Transverse colon (tissue), 4 donors: ENCODE results near the gene TMEM273. TPM values are rescaled to one million over a fixed set of nuclear protein-coding genes. Genes with fewer than 3 reads are reported as not detected.

ENCODE experiments used
- DNase-seq: peaks from one replicate; pipeline ENCODE4 v3.0.0-alpha.2; 2019
- H3K27ac ChIP-seq, 4 donors: fragments of 200-600 bp; sonication (generic); 2 replicates each; pipeline ENCODE4 v1.5.1; 2016 to 2018; ENCODE audit warnings: inconsistent platforms in 4 of 4
- H3K27me3 ChIP-seq: fragments of 200-600 bp; sonication (generic); 2 replicates; pipeline ENCODE4 v1.5.1; 2017; ENCODE audit warnings: inconsistent platforms
- H3K36me3 ChIP-seq, 4 donors: fragments of 200-600 bp; sonication (generic); 2 replicates each; pipeline ENCODE4 v1.5.1; 2017 to 2019; ENCODE audit warnings: inconsistent platforms in 4 of 4
- H3K4me1 ChIP-seq, 4 donors: fragments of 200-600 bp; sonication (generic); 2 replicates each; pipeline ENCODE4 v1.5.1; 2017 to 2020; ENCODE audit warnings: inconsistent platforms in 4 of 4
- H3K4me3 ChIP-seq, 4 donors: fragments of 200-600 bp; sonication (generic); 1 replicate in 1 of 4; 2 replicates in 3 of 4; pipeline versions ENCODE4 v1.5.1 to v1.6.1; 2017 to 2019; ENCODE audit warnings: inconsistent platforms in 4 of 4
- H3K9me3 ChIP-seq, 2 donors: fragments of 200-600 bp; sonication (generic); 2 replicates each; pipeline ENCODE4 v1.5.1; 2017 to 2019; ENCODE audit warnings: inconsistent platforms in 2 of 2
- EP300 ChIP-seq: sonication (generic); formaldehyde crosslinking; IDR thresholded peaks from one replicate; pipeline ENCODE4 v1.6.1; 2017; ENCODE audit warnings: antibody characterized with exemption, low read depth
- POLR2A ChIP-seq: fragments of 450-650 bp; IDR thresholded peaks from one replicate; pipeline ENCODE4 v1.6.1; 2016; ENCODE audit warnings: antibody characterized with exemption, mild to moderate bottlenecking, moderate library complexity
- POLR2AphosphoS5 ChIP-seq, 3 donors: sonication (generic); formaldehyde crosslinking; IDR thresholded peaks; one replicate each; pipeline ENCODE4 v1.6.1; 2016; ENCODE audit warnings: antibody characterized with exemption in 3 of 3
- WGBS, 2 donors: methylation state at CpG; one replicate each; pipeline ENCODE4 v1.1.5; 2018; ENCODE audit warnings: low coverage in 1 of 2; 5-methylcytosine and 5-hydroxymethylcytosine counted together
- in situ Hi-C, 4 donors: fragments of 200-750 bp; cut with MboI; loops; one replicate each; pipeline versions ENCODE4 v1.15.0 to v1.15.1; 2017; ENCODE audit warnings: low sequenced_read_pairs in 3 of 4, low pct_ligation_motif_present in 1 of 4, low pct_unique_long_range_greater_than_20kb in 1 of 4
- intact Hi-C: fragments of 100-400 bp; cut with DNase I; formaldehyde crosslinking; loops from one replicate; pipeline ENCODE4 v1.15.1; 2023; ENCODE audit warnings: low total_unique reads
- total RNA-seq, 4 donors: library from RNA; depleted of rRNA; stranded (reverse); fragments of >200 nt; gene quantifications; one replicate each; pipeline ENCODE4 v1.1.0, GENCODE V29; 2016
- TF ChIP-seq, protein P1 (sequence below), 5 experiments: fragments of 200-600 bp in 3 of 5; fragments of 450-650 bp in 2 of 5; sonication (generic) in 3 of 5; IDR thresholded peaks; 1 replicate in 2 of 5; 2 replicates in 3 of 5; pipeline ENCODE4 v1.5.1; 2016 to 2017; ENCODE audit warnings: antibody characterized with exemption in 5 of 5, inconsistent platforms in 3 of 5, mild to moderate bottlenecking in 2 of 5, moderate library complexity in 1 of 5

TMEM273 gene
- total RNA-seq, 4 donors from 2014 or later, result 0.80 to 18.4 (median 7.4) TPM

DNA sequence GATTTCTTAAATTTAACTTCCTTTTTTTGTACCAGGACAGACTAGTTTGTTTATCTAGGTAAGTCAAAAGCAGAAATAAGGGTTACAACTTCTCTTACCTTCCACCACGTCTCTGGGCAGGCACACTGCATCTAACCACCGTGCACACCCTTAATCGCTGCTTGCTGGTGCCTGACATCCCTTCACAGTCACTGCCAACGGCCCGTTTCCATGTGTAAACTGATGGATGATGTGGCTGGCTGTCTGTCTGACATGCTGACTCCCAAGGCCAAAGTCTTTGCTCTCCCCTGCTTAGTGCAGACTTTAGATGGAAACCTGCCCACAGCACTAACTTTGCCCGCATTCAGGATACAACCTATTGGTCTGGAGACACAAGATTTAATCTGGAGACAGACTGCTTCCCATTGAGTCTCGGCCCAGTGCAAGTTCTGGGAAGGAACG is 1.1 kb downstream of the TMEM273 start:
- in situ Hi-C loops, result no loop called here
- peak overlapping the region in 1 of 4 donors; percentile 39 for H3K4me3 ChIP-seq
- no peak for DNase-seq
- H3K27me3 ChIP-seq, result no peaks in the 10 kb centered on the region
- no peaks in the 10 kb centered on the region for H3K36me3 ChIP-seq
- 38 to 54% methylated on average over 1 to 8 of the region's 8 CpGs for WGBS, 2 donors
- H3K4me1 ChIP-seq, result peaks cover 0 to 35% (median 1%) of the 10 kb centered on the region in 4 donors
- H3K9me3 ChIP-seq, result no peaks in the 10 kb centered on the region
- peak overlapping the region in 3 of 4 donors; percentile 61 to 78 (median 69) for H3K27ac ChIP-seq
- TF ChIP-seq EP300, result no peak
- intact Hi-C loops, result no loop called here

DNA sequence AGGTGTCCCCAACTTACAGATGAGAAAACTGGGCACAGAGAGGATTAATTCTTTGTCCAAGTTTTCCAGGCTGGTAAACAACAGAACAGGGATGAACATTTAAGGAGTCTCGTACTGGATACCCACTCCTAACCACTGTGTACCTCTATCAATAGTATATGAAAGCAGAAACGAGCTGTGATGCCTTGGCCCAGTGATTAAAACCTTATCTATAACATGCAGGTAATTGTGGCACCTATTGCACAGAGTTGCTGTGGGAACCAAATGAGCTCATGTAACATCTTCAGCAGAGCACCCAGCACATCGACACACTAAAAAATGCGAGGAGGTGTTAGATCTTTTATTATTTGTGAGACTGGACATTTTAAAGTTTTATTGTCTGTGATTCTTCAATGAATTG is 1.6 kb downstream of the TMEM273 start:
- TF ChIP-seq, protein P1, sequence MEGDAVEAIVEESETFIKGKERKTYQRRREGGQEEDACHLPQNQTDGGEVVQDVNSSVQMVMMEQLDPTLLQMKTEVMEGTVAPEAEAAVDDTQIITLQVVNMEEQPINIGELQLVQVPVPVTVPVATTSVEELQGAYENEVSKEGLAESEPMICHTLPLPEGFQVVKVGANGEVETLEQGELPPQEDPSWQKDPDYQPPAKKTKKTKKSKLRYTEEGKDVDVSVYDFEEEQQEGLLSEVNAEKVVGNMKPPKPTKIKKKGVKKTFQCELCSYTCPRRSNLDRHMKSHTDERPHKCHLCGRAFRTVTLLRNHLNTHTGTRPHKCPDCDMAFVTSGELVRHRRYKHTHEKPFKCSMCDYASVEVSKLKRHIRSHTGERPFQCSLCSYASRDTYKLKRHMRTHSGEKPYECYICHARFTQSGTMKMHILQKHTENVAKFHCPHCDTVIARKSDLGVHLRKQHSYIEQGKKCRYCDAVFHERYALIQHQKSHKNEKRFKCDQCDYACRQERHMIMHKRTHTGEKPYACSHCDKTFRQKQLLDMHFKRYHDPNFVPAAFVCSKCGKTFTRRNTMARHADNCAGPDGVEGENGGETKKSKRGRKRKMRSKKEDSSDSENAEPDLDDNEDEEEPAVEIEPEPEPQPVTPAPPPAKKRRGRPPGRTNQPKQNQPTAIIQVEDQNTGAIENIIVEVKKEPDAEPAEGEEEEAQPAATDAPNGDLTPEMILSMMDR (IDR thresholded peaks at IDR 0.05), result no peak
- TF ChIP-seq POLR2A (no peak), POLR2AphosphoS5 (IDR thresholded peaks at IDR 0.05) (no peak), EP300 (no peak)
- no peaks in the 10 kb centered on the region for H3K27me3 ChIP-seq
- peak overlapping the region in 2 of 4 donors; percentile 69 to 78 for H3K27ac ChIP-seq
- WGBS, 2 donors, result 40 to 55% methylated on average over 1 to 4 of the region's 4 CpGs
- DNase-seq, result no peak
- in situ Hi-C loops, result no loop called here
- intact Hi-C loops, result no loop called here
- H3K4me3 ChIP-seq, result no peak overlapping the region
- H3K36me3 ChIP-seq, result no peaks in the 10 kb centered on the region
- H3K4me1 ChIP-seq, result peaks cover 0 to 35% (median 1%) of the 10 kb centered on the region in 4 donors
- no peaks in the 10 kb centered on the region for H3K9me3 ChIP-seq

DNA sequence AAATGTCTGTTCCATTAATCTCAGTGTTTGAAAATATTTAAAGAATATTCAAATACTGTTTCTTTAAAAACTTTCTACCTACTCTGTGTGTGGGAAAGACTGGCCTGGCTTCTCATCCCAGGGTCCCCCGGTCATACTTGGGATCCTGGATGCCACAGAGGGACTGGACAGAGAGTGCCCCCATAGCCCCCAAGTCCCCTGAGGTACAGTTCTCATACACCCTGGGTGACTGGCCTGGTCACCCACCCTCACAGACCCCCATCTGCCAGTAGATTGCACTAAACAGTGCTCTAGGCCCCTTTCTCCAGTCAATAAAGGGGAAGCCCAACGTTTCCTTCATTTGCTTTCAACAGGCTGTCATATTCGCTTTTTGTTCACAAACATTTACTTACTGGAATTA is 3.0 kb downstream of the TMEM273 start:
- TF ChIP-seq POLR2A (no peak), POLR2AphosphoS5 (IDR thresholded peaks at IDR 0.05) (no peak), EP300 (no peak)
- TF ChIP-seq, protein P1 (IDR thresholded peaks at IDR 0.05), result no peak
- in situ Hi-C loops, result no loop called here
- WGBS, 2 donors, result 80 to 87% methylated on average over 3 of the region's 3 CpGs

DNA sequence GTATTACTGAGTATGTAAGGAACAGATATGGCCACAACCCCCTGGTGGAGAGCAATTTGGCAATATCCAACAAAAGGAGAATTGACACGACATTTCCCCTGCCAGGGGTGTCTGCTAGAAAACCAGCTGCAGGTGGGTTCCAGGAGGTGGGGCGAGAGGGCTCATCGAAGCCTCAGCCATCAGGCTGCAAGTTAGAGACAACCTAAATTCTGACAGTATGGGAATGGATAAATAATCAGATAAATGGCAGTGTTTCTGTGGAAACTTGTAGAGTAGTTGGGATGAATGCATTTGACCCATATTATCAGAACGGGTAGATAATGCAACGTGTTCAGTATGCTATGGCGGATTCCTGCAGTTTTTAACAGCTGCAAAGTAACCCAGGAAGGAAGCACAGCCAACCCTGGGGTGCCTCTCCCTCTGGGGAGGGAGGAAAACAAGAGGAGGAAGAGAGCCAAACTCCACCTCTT is 3.5 kb downstream of the TMEM273 start:
- no peaks in the 10 kb centered on the region for H3K36me3 ChIP-seq
- intact Hi-C loops, result no loop called here
- DNase-seq, result no peak
- TF ChIP-seq, protein P1 (IDR thresholded peaks at IDR 0.05), result no peak
- TF ChIP-seq POLR2AphosphoS5 (IDR thresholded peaks at IDR 0.05) (no peak), EP300 (no peak), POLR2A (no peak)
- H3K4me3 ChIP-seq, result no peak overlapping the region
- H3K9me3 ChIP-seq, result no peaks in the 10 kb centered on the region
- WGBS, 2 donors, result 38 to 61% methylated on average over 5 to 6 of the region's 6 CpGs
- peak overlapping the region in 2 of 4 donors; percentile 12 to 27 for H3K27ac ChIP-seq
- peaks cover 0 to 33% (median 1%) of the 10 kb centered on the region in 4 donors for H3K4me1 ChIP-seq
- H3K27me3 ChIP-seq, result no peaks in the 10 kb centered on the region
- in situ Hi-C loops, result no loop called here

More for the DNA sequence above, 3.0 kb downstream of the TMEM273 start:
- peak overlapping the region in 2 of 4 donors; percentile 5 to 27 for H3K27ac ChIP-seq
- H3K4me3 ChIP-seq, result no peak overlapping the region
- H3K4me1 ChIP-seq, result peaks cover 0 to 35% (median 1%) of the 10 kb centered on the region in 4 donors
- H3K36me3 ChIP-seq, result no peaks in the 10 kb centered on the region
- intact Hi-C loops, result no loop called here
- no peak for DNase-seq
- H3K9me3 ChIP-seq, result no peaks in the 10 kb centered on the region
- H3K27me3 ChIP-seq, result no peaks in the 10 kb centered on the region
